LNCAP (cell line): ENCODE data around the gene KRT81.

Experiments
- TF ChIP-seq, protein P1 (sequence below): fragments of 450-650 bp; IDR thresholded peaks from 2 replicates; pipeline ENCODE4 v1.5.1; 2017; ENCODE audit warnings: mild to moderate bottlenecking

The KRT81 gene

DNA sequence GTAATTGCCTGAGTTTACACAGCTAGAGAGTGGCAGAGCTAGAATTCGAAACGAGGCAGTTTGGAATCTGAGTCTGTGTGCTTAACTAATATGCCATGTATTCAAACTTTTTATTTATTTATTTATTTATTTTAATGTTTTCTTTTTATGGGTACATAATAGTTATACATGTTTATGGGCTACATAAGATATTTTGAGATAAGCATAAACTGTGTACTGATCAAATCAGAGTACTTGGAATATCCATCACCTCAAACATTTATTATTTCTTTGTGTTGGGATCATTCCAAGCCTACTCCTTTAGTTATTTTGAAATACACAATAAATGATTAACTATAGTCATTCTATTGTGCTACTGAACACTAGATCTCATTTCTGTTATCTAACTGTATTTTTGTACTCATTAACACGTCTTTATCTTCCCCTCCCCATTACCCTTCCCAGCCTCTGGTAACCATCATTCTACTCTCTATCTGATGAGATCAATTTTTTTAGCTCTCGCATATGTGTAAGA is 7.4 kb upstream of the KRT81 start:
- TF ChIP-seq, protein P1, sequence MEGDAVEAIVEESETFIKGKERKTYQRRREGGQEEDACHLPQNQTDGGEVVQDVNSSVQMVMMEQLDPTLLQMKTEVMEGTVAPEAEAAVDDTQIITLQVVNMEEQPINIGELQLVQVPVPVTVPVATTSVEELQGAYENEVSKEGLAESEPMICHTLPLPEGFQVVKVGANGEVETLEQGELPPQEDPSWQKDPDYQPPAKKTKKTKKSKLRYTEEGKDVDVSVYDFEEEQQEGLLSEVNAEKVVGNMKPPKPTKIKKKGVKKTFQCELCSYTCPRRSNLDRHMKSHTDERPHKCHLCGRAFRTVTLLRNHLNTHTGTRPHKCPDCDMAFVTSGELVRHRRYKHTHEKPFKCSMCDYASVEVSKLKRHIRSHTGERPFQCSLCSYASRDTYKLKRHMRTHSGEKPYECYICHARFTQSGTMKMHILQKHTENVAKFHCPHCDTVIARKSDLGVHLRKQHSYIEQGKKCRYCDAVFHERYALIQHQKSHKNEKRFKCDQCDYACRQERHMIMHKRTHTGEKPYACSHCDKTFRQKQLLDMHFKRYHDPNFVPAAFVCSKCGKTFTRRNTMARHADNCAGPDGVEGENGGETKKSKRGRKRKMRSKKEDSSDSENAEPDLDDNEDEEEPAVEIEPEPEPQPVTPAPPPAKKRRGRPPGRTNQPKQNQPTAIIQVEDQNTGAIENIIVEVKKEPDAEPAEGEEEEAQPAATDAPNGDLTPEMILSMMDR, result no peak

DNA sequence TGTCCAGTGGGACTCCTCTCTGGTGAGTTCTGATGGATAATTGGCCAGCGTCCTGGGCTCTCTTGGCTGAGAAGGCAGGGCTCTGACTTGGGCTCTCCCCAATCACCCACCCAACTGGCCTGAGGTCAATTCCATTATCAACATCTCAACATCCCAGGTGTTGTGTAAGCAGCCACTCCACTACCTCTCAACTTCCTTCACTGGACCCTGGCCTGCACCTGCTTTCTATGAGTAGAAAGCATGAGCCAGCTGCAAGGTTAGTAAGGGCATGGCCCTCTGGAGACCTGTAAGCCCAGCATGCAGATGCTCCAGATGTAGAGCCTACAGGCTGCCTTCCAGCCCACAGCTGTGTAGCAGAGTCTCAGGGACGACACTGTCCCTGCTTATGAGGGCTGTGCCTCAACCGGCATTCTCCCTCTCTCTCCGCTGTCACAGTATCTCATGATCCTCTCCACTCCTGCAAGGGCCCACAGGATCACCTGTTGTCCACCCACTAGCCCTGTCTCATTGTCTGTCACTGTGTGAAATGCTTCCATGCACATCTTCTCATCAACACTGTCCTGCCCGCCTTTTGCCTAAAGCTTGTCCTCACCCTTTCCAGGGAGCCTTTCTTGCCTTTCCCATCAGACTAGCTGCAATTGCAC is 5.4 kb upstream of the KRT81 start:
- TF ChIP-seq, protein P1, result no peak

DNA sequence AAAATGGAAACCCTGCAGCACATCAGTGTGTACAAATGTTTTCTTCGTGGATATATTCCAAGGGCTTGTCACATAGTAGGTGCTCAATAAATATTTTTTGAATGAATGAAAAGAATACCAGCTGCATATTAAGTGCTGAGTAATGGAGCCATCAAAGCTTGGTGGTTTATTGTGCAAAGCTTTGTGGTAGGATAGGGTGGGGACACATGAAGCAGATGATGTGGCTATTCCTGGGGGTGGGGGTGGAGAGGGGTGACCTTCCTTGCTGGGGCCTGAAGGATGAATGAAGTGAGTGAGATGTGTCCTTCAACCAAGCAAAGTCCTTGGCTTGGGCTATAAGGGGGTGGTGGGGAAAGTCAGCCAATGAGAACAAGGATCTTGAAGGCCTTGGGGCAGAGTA is 4.3 kb upstream of the KRT81 start:
- TF ChIP-seq, protein P1, result no peak

DNA sequence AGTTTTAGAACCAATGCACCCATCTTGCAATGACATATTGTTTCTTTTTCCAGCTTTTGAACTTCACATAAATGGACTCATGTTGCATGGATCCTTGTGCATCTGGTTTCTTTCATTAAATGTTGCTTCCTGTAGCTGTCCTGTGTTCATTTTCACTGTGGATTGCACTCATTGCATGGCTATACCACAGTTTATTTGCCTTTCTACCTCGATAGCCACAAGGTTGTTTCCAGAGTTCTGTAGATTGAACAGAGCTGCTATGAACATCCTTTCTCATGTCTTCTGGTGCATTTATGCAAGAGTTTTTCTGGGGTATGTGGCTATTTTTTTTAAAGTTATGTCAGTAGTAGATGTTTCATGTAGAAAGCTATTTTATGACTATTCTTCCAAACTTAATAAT is 3.5 kb upstream of the KRT81 start:
- TF ChIP-seq, protein P1, result no peak

DNA sequence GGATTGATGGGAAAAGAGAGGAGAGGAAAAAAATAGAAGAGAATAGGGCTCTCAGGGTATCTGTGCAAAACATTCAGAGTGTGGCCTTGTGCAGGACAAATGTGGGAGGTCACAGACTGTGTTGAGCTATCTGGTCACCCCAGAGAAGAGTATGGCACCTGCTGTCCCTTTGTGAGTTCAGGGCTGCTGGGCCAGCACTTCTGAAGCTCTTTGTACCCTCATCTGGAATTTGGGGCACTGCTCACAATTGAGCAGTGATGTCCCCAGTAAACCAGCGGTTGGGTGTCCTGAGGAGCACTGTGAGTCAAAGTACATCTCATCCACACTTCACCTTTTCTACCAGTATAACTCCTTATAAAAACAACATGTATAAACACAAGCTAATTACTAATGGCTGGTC is 2.6 kb upstream of the KRT81 start:
- TF ChIP-seq, protein P1, result no peak

DNA sequence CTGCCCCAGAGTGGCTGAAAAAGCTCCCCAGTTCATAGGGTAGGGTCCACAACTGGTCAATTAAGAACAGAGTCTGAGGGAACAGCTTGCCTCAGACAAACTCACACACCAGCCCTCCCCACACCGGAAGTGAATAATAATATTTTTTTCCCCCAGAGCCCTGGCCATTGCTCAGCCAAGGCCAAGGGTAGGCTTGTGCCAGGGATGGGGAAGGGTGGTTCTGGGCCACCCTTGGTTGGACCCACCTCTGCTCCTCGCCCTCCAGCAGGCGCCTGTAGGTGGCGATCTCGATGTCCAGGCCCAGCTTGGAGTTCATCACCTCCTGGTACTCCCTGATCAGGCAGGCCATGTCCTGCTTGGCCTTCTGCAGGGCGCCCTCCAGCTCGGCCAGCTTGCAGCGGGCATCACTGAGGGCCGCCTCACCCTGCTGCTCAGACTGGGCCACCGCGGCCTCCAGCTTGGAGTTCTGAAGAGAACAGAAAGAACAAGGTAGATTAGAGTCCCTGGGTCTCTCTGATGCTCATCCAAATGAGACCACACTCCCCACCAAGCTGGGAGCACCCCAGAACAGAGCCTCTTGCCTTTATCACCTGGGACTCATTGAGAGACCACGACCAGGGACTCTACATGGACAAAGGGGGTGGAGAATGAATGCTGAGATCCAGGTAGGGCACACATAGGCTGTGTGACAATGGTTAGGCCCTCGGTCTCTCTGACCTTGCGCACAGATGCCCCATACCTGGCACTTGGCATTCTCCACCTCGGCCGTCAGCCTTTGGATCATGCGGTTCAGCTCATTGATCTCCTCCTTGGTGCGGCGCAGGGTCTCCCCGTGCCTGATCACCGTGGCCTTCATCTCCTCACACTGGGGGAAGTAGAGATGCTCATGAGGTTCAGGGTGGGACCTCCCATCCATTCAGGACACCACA is 4.2 kb downstream of the KRT81 start:
- TF ChIP-seq, protein P1, result peak; percentile 33; the same call in 1 of the 2 replicates

DNA sequence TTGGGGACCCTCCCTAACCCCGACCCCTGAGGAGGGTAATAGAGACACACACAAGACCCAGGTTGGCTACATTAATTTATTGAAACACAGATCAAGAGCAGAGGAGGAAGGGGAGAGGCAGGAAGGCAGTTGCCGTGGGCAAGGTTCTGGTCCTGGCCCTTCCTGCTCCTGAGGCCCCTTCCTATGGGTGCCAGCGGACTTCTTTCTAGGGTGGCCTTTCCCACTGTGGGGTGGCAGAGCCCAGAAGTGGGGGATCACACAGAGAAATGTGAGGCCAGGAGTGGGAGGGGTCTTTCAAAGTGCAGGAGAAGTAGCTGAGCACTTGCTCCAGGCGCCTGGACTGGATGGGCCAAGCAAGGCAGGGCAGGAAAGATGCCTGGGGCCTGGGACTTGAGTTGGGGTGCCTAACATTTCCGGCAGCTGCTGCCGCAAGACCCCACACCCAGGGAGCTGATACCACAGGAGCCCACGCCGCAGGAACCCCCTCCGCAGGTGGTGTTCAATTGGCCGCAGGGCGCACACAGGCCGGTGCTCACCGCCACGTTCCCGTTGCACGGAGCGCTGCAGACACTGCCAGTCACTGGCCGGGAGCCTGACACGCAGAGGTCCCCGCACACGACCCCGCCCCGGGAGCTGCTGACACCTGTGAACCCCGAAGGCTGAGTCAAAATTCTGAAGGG is 5.3 kb downstream of the KRT81 start:
- TF ChIP-seq, protein P1, result no peak
